PC-9 (cell line): ENCODE results near the gene DLGAP5.

Experiments
- EZH2 ChIP-seq: fragments of 200-600 bp; sonication (generic); IDR thresholded peaks from 2 replicates; pipeline ENCODE4 v1.8.0; 2017; ENCODE audit warnings: antibody characterized with exemption, low read depth
- TF ChIP-seq, protein P1 (sequence below): fragments of 200-600 bp; sonication (generic); conservative IDR thresholded peaks from 2 replicates; pipeline ENCODE4 v1.6.1; 2017; ENCODE audit warnings: mixed run types, antibody characterized with exemption, mild to moderate bottlenecking, moderate library complexity

DNA sequence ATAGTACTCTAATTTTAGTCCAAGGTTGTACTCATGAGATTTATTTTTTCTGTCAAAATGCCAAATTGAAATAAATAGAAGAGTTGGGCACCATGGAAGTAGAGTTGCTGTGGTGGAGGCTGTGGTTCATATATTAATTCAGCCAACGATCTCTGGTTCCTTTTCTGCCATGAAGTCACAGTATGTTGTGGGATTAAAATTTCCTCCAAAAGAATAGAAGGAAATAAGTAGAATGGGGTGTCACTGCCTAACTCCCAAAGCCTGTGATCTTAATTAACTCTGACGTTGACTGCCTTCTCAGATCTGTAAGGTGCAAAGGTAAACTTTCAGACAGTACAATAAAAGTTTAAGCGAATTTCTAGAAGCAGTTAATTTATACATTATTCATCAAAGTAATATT, 42.2 kb upstream of the DLGAP5 start:
- TF ChIP-seq, protein P1, sequence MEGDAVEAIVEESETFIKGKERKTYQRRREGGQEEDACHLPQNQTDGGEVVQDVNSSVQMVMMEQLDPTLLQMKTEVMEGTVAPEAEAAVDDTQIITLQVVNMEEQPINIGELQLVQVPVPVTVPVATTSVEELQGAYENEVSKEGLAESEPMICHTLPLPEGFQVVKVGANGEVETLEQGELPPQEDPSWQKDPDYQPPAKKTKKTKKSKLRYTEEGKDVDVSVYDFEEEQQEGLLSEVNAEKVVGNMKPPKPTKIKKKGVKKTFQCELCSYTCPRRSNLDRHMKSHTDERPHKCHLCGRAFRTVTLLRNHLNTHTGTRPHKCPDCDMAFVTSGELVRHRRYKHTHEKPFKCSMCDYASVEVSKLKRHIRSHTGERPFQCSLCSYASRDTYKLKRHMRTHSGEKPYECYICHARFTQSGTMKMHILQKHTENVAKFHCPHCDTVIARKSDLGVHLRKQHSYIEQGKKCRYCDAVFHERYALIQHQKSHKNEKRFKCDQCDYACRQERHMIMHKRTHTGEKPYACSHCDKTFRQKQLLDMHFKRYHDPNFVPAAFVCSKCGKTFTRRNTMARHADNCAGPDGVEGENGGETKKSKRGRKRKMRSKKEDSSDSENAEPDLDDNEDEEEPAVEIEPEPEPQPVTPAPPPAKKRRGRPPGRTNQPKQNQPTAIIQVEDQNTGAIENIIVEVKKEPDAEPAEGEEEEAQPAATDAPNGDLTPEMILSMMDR: no peak
- TF ChIP-seq EZH2: no peak
